GM18511 (cell line): ENCODE measurements around the gene DNAJC5G.
"Not testable (repeated sequence)": the region's sequence is repeated elsewhere in the genome, so short reads cannot be mapped to it uniquely, and the experiment has no call there.

ENCODE experiments used
- ATAC-seq: cut with Tn5 transposase; IDR thresholded peaks from one replicate; pipeline ENCODE4 v1.9.1; 2021; ENCODE audit warnings: mild to moderate bottlenecking, moderate library complexity; ENCODE audit not compliant: unreplicated experiment

DNAJC5G gene

DNA sequence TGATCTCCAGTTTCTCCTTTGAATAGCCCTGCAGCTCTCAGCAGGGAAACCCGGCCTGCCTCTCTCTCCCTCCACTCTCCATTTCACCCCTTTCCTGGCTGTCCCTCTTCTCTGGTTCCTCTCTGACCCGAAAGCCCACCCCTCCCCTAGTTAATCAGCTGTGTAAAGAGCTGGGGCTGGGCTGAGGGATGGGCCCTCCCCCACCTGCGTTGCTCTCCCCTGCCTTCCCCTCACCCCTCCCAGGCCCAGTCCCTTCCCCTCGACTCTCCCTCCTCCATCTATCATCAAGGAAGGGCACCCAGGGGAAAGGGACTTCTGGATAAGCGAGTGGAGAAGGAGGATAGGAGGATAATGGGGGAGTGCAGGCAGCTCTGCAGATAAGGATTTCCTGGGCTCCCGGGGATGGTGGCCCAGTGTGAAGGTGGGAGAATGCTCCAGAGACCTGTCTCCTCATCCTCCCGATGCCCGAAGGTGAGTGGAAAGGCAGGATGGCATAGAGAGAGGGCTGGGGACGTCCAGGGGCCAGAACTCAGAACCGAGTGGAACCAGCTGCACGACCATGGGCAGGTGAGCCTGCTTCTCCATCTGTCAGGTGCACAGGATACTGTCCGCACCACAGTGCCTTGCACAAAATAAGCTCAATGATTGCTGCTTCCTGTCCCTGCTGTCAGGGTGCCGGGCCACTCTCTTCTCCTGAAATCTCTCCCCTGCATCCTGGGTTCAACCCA lies 24.4 kb upstream of the DNAJC5G start:
- ATAC-seq = no peak

- ATAC-seq = no peak
Observed at GRCh38 chr2:27251766-27252165, 23.5 kb upstream of the DNAJC5G start.

DNA sequence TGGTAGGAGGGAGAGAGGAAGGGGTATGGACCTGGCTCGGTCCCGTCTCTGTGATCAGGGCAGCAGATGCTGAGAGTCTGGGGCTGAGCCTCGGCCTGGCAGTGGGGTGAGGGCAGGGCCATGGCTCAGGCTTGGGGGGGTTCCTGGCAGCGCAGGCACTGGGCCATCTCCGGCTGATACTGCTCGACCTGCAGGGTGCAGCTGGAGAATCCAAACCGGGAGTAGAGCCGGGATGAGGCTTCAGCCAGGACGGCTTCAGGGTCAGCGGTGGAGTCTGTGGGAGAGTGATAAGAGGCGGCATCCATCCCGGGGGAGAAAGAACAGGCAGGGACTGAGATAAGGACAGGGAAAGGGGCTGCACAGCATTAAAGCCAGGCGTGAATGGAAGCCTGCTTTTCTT lies 20.0 kb upstream of the DNAJC5G start:
- no peak for ATAC-seq

GRCh38 chr2:27255660-27256059 lies 19.6 kb upstream of the DNAJC5G start:
- ATAC-seq = no peak

GRCh38 chr2:27256855-27257454 lies 18.3 kb upstream of the DNAJC5G start:
- ATAC-seq = no peak

GRCh38 chr2:27258051-27258450 lies 17.2 kb upstream of the DNAJC5G start:
- ATAC-seq = no peak

DNA sequence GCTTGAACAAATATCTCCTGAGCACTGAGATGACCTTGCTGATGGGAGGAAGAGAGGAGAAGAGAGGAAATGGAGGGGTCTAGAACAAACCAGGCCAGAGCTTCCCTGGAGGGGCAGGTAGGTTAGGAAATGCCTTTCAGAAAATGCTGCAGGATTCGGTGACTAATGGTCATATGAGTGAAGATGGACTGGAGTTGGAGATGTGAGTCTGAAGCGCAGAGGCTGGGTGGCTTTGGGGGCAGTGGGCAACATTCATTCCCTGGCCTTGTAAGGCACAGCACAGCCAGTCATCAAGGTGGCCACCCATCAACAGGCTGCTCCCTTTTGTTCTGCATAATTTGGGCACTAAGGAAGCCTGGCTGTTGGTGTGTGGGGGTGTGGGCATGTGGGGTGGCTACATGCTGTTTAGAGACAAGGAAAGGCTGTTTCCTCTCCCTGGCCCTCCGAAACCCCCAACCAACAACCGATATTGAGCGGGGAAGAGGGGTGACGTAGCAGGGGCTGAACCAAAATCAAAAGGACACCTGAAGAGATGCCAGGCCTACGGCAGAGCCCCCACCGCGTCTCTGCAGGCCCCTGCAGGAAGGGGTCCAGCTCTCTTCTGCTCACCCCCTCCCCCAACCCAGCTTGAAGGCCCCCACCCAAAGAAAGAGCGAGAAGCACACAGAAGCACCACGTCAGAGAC lies 13.8 kb upstream of the DNAJC5G start:
- ATAC-seq = no peak

- no peak for ATAC-seq
Observed at GRCh38 chr2:27261926-27262298, 13.3 kb upstream of the DNAJC5G start.

GRCh38 chr2:27262379-27263286 lies 12.6 kb upstream of the DNAJC5G start, which contains the start of gene SLC30A3:
Gene SLC30A3 (minus strand): TSS chr2:27263047. CDS start chr2:27262906, 141 bp downstream.
- no peak for ATAC-seq

GRCh38 chr2:27263287-27264252 lies 11.7 kb upstream of the DNAJC5G start:
- no peak for ATAC-seq

DNA sequence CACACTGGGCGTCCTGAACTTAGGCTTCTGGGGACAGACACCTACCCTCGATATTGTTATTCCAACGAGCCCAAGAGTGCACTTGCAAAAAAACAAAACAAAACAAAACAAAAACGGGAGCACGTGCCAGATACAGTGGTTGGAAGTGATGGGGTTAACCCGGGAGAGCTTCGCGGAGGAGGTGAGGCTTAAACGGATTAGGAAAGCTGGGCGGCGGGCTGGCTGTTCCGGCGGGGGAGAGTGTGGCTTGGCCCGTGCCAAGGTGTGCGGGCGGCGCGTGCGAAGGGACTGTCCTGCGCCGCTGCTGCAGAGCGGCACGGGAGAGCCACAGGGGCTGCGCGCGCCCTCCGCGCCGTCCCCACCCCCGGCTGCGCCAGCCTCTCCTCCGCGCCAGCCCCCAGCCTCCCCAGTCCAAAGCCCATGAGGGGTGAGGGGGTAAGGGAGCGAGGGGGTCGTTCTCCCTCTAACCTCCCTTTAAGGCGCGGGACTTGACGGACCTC lies 10.9 kb upstream of the DNAJC5G start:
- ATAC-seq = no peak

DNA sequence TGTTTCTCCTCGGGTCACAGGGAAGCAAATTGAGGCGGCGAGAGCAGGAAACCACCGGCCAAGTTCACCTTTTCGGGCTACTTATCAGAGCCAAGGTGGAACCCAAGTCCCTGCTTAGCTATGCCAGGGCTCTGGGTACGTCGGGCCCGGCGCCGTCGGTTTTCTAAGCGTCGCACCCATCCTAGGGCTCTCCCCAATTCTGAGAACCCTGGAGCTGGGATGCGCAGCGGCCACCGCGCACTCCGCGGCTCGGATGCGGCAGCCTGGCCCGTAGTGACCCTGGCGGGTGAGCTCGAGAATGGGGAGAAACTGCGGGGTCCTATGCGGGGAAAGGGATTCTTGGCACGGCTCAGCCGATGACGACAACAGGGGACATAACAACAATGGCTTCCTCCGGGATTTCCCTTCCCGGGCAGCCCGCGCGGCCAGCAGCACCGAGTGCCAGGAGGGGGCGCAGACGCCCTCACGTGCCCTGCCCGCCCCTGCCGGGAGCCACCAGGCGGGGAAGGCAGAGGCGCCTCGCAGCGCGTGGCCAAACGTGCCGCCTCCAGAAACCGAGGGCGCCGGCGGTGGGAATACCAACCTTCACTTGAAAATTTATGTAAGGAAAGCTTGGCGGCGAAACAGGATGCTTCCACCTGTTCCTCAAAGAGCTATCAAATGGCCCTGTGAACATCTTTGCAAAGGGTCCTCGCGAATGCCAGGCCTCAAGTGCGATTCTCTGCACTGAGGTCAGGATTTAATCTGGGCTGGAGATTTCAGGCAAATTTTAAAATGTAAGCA lies 10.3 kb upstream of the DNAJC5G start:
- ATAC-seq = no peak

GRCh38 chr2:27265536-27265870 lies 9.7 kb upstream of the DNAJC5G start:
- ATAC-seq = no peak

GRCh38 chr2:27268296-27268695 lies 6.9 kb upstream of the DNAJC5G start:
- ATAC-seq = not testable (repeated sequence)

- no peak for ATAC-seq
Observed at GRCh38 chr2:27270131-27270530, 5.1 kb upstream of the DNAJC5G start.

GRCh38 chr2:27270670-27271069 lies 4.6 kb upstream of the DNAJC5G start:
- no peak for ATAC-seq

- no peak for ATAC-seq
Observed at GRCh38 chr2:27271631-27272340, 3.4 kb upstream of the DNAJC5G start.
